VCaP (cell line): Measurements from ENCODE around the gene DPEP2.
"Not testable (repeated sequence)": the region's sequence is repeated elsewhere in the genome, so short reads cannot be mapped to it uniquely, and the experiment has no call there.

Experiments used
- H3K27ac ChIP-seq: fragments of 450-650 bp; 2 replicates; pipeline ENCODE4 v1.5.1; 2017
- CTCF ChIP-seq: fragments of 450-650 bp; conservative IDR thresholded peaks from 2 replicates; pipeline ENCODE4 v1.5.1; 2017; ENCODE audit warnings: mild to moderate bottlenecking, moderate library complexity

Gene DPEP2

GRCh38 chr16:67977469-67978227 is 21.6 kb downstream of the DPEP2 start:
- no peak for TF ChIP-seq CTCF
- H3K27ac ChIP-seq: no peak overlapping the region

DNA sequence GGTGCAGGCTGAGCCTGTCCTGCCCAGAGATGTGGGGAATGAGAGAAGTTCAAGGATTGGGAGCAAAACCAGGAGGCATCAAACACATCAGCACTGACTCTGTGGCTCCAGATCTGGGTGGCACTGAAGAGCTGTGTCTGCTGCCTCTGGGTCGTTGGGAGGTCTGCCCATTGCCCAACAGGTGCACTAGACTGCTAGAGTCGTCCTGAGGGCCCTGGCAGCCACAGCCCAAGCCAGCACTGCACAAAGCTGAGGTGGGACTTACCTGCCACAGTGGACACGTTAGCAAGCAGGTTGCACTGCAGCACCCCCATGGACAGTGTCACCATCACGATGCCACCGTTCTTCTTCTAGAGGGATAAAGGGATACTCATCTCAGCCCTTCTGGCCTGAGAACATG is 22.3 kb downstream of the DPEP2 start:
- no peak for TF ChIP-seq CTCF
- H3K27ac ChIP-seq: no peak overlapping the region

- no peak for TF ChIP-seq CTCF
- no peak overlapping the region for H3K27ac ChIP-seq
Measured at GRCh38 chr16:67976205-67976604, 23.1 kb downstream of the DPEP2 start.

- no peak overlapping the region for H3K27ac ChIP-seq
Measured at GRCh38 chr16:67975321-67976105, 23.8 kb downstream of the DPEP2 start.

DNA sequence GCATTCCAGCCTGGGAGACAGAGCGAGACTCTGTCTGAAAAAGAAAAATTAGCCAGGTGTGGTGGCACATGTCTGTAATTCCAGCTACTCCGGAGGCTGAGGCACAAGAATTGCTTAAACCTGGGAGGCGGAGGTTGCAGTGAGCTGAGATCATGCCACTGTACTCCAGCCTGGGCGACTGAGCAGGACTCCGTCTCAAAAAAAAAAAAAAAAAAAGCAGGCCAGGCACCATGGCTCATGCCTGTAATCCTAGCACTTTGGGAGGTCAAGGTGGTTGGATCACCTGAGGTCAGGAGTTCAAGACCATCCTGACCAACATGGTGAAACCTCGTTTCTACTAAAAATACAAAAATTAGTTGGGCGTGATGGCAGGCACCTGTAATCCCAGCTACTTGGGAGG is 27.0 kb downstream of the DPEP2 start:
- not testable (repeated sequence) for H3K27ac ChIP-seq

More at GRCh38 chr16:67975321-67976105, 23.8 kb downstream of the DPEP2 start:
- TF ChIP-seq CTCF: no peak

DNA sequence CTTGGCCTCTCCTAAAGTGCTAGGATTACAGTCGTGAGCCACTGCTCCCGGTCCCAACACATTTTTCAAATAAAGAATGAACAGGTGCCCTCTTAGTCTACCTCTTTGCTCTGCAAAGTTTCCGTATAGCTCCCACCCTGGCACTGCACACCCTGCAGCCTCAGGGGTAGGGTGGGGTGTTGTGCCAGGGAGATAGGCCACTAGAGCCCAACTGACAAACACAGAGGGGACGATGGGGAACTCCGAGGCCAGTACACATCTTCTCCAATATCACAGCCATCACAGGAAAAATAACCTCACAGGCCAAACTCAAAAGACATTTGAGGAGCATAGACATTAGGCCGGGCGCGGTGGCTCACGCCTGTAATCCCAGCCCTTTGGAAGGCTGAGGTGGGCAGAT is 28.2 kb downstream of the DPEP2 start:
- no peak for TF ChIP-seq CTCF
- H3K27ac ChIP-seq: no peak overlapping the region

GRCh38 chr16:67969254-67970039 is 29.8 kb downstream of the DPEP2 start:
- no peak for TF ChIP-seq CTCF
- H3K27ac ChIP-seq: peak overlapping the region; percentile 24; the same call in 1 of the 2 replicates
